ENCODE results near the gene PLD5.

GRCh38 chr1:242133351-242133750 lies 391.1 kb downstream of the PLD5 start:
- TF ChIP-seq CTCF (conservative IDR thresholded peaks at IDR 0.05; ENCODE audit: low read depth, low read length) (no peak), EZH2phosphoT487 (IDR thresholded peaks at IDR 0.05; ENCODE audit: borderline replicate concordance, low read length) (no peak)

All from PC-3 (cell line).